SK-N-SH (cell line): ENCODE data around the gene RAB3GAP2. TPM values are rescaled to one million over a fixed set of nuclear protein-coding genes. Genes with fewer than 3 reads are reported as not detected.

ENCODE experiments used
- CTCF ChIA-PET: fragments of 300-600, 350-600 bp; formaldehyde crosslinking; extraction: SDS; loops from one replicate; lab custom pipeline; 2021; lab: Yijun Ruan, JAX
- POLR2A ChIA-PET: fragments of 350-600 bp; sonication (Branson Sonifier 250); formaldehyde crosslinking; extraction: SDS; loops from one replicate; lab custom pipeline; 2020; ENCODE audit warnings: antibody characterized with exemption, inconsistent platforms; lab: Yijun Ruan, JAX
- DNase-seq: peaks from one replicate; pipeline ENCODE4 v3.0.0; 2012
- H2AFZ ChIP-seq: fragments of 200-600 bp; sonication (generic); 2 replicates; pipeline ENCODE4 v1.8.1; 2016; ENCODE audit warnings: antibody characterized with exemption, mild to moderate bottlenecking, low read depth
- H3F3A ChIP-seq: fragments of 200-600 bp; sonication (generic); replicated peaks from 2 replicates; pipeline ENCODE3; 2016; ENCODE audit warnings: antibody characterized with exemption, mild to moderate bottlenecking; ENCODE audit not compliant: insufficient read depth
- H3K27ac ChIP-seq, 2 experiments: fragments of 200-500 bp in 1 of 2; fragments of 200-600 bp in 1 of 2; sonication (Bioruptor generic) in 1 of 2; sonication (generic), shearing (Covaris generic) in 1 of 2; 2 replicates each; pipeline versions ENCODE4 v1.5.1 to v1.6.1; 2014 to 2016; ENCODE audit warnings: low read depth in 2 of 2, inconsistent platforms in 1 of 2, low read length in 1 of 2, mild to moderate bottlenecking in 1 of 2, mixed read lengths in 1 of 2
- H3K27me3 ChIP-seq: fragments of 200-600 bp; sonication (generic), shearing (Covaris generic); 2 replicates; pipeline ENCODE4 v1.6.1; 2016; ENCODE audit warnings: mixed run types; ENCODE audit not compliant: insufficient read depth
- H3K36me3 ChIP-seq, 2 experiments: fragments of 200-500 bp in 1 of 2; fragments of 200-600 bp in 1 of 2; sonication (Bioruptor generic) in 1 of 2; sonication (generic) in 1 of 2; replicated peaks in 1 of 2; 2 replicates each; pipeline versions ENCODE3 to v1.5.1; 2014 to 2016; ENCODE audit warnings: low read length in 1 of 2, mild to moderate bottlenecking in 1 of 2; ENCODE audit not compliant: insufficient read depth in 2 of 2, control insufficient read depth in 1 of 2
- H3K4me1 ChIP-seq, 2 experiments: fragments of 200-500 bp in 1 of 2; fragments of 200-600 bp in 1 of 2; sonication (Bioruptor generic) in 1 of 2; sonication (generic), shearing (Covaris generic) in 1 of 2; 2 replicates each; pipeline versions ENCODE4 v1.5.1 to v1.6.1; 2014 to 2016; ENCODE audit warnings: low read depth in 1 of 2, low read length in 1 of 2, mixed run types in 1 of 2; ENCODE audit not compliant: insufficient read depth in 2 of 2, control insufficient read depth in 1 of 2
- H3K4me2 ChIP-seq: fragments of 200-600 bp; sonication (generic), shearing (Covaris generic); 2 replicates; pipeline ENCODE4 v1.6.1; 2017; ENCODE audit warnings: mixed run types
- H3K4me3 ChIP-seq, 2 experiments: fragments of 200-500 bp in 1 of 2; fragments of 200-600 bp in 1 of 2; sonication (Bioruptor generic) in 1 of 2; sonication (generic), shearing (Covaris generic) in 1 of 2; 2 replicates each; pipeline versions ENCODE4 v1.5.1 to v1.8.1; 2014 to 2016; ENCODE audit warnings: low read depth in 2 of 2, inconsistent platforms in 1 of 2, low read length in 1 of 2, mild to moderate bottlenecking in 1 of 2, mixed read lengths in 1 of 2, moderate library complexity in 1 of 2
- H3K79me2 ChIP-seq: fragments of 200-600 bp; sonication (generic); 2 replicates; pipeline ENCODE4 v1.8.1; 2017; ENCODE audit warnings: mild to moderate bottlenecking; ENCODE audit not compliant: insufficient read depth
- H3K9ac ChIP-seq: fragments of 200-600 bp; sonication (generic); 2 replicates; pipeline ENCODE4 v1.6.1; 2017; ENCODE audit warnings: mixed run types
- H3K9me2 ChIP-seq: fragments of 200-600 bp; sonication (generic); 2 replicates; pipeline ENCODE4 v1.6.1; 2017; ENCODE audit warnings: mixed run types
- H3K9me3 ChIP-seq: fragments of 200-600 bp; sonication (generic); 2 replicates; pipeline ENCODE4 v1.6.1; 2017; ENCODE audit warnings: mixed run types, mild to moderate bottlenecking, moderate library complexity
- H4K20me1 ChIP-seq: fragments of 200-600 bp; sonication (generic); 2 replicates; pipeline ENCODE4 v1.6.1; 2017; ENCODE audit warnings: mild to moderate bottlenecking, mixed run types; ENCODE audit not compliant: insufficient read depth
- CHD2 ChIP-seq: fragments of 150-350 bp; IDR thresholded peaks from 2 replicates; pipeline ENCODE4 v1.6.1; 2018; ENCODE audit warnings: low read length; ENCODE audit not compliant: partially characterized antibody
- ELF1 ChIP-seq: IDR thresholded peaks from 2 replicates; pipeline ENCODE4 v1.4.0; 2012
- EP300 ChIP-seq, 2 experiments: IDR thresholded peaks; 2 replicates each; pipeline versions ENCODE4 v1.4.0 to v1.6.1; 2012; ENCODE audit warnings: borderline replicate concordance in 1 of 2, low read depth in 1 of 2, low read length in 1 of 2
- FOXM1 ChIP-seq: IDR thresholded peaks from 2 replicates; pipeline ENCODE4 v1.4.0; 2012; ENCODE audit warnings: low read depth, mild to moderate bottlenecking
- GABPA ChIP-seq: IDR thresholded peaks from 2 replicates; pipeline ENCODE4 v1.4.0; 2012; ENCODE audit warnings: low read depth, mild to moderate bottlenecking
- IRF3 ChIP-seq: fragments of 150-350 bp; IDR thresholded peaks from 2 replicates; pipeline ENCODE4 v1.6.1; 2016; ENCODE audit warnings: mild to moderate bottlenecking, low read depth, low read length
- MAX ChIP-seq: IDR thresholded peaks from 2 replicates; pipeline ENCODE4 v1.4.0; 2012; ENCODE audit warnings: low read depth
- MEF2A ChIP-seq: IDR thresholded peaks from 2 replicates; pipeline ENCODE4 v1.4.0; 2012; ENCODE audit warnings: low read depth, borderline replicate concordance
- NRF1 ChIP-seq: IDR thresholded peaks from 2 replicates; pipeline ENCODE4 v1.6.1; 2012; ENCODE audit warnings: low read depth, mild to moderate bottlenecking, low read length
- RCOR1 ChIP-seq: fragments of 150-350 bp; IDR thresholded peaks from 2 replicates; pipeline ENCODE4 v1.6.1; 2017; ENCODE audit warnings: antibody characterized with exemption, low read length
- REST ChIP-seq: IDR thresholded peaks from 2 replicates; pipeline ENCODE4 v1.6.1; 2012; ENCODE audit warnings: mild to moderate bottlenecking, low read depth, low read length, moderate library complexity
- RXRA ChIP-seq: IDR thresholded peaks from 2 replicates; pipeline ENCODE4 v1.4.0; 2012; ENCODE audit warnings: low read depth, mild to moderate bottlenecking, borderline replicate concordance
- SIN3A ChIP-seq: IDR thresholded peaks from 2 replicates; pipeline ENCODE4 v1.6.1; 2012; ENCODE audit warnings: low read depth, mild to moderate bottlenecking, low read length, moderate library complexity, borderline replicate concordance
- SMC3 ChIP-seq: IDR thresholded peaks from 2 replicates; pipeline ENCODE4 v1.6.1; 2012; ENCODE audit warnings: low read depth, low read length, improper control_type of control experiment
- TAF1 ChIP-seq: IDR thresholded peaks from 2 replicates; pipeline ENCODE4 v1.6.1; 2012; ENCODE audit warnings: low read depth, mild to moderate bottlenecking, low read length, moderate library complexity, borderline replicate concordance
- USF1 ChIP-seq: IDR thresholded peaks from 2 replicates; pipeline ENCODE4 v1.4.0; 2012; ENCODE audit warnings: low read depth, borderline replicate concordance
- WGBS: methylation state at CpG from one replicate; pipeline ENCODE4 v1.1.6; 2017; ENCODE audit warnings: low lambda C conversion rate; 5-methylcytosine and 5-hydroxymethylcytosine counted together
- polyA plus RNA-seq, 3 experiments: library from polyadenylated mRNA; depleted of rRNA; stranded (reverse); fragments of >200 nt; gene quantifications; 2 replicates each; pipeline ENCODE4 v1.2.3, GENCODE V29; 2012
- TF ChIP-seq, protein P1 (sequence below): fragments of 200-600 bp; sonication (generic); IDR thresholded peaks from 2 replicates; pipeline ENCODE4 v1.6.1; 2017; ENCODE audit warnings: antibody characterized with exemption, mild to moderate bottlenecking, moderate library complexity

RAB3GAP2 gene
- polyA plus RNA-seq, 1 of the 3 experiments (the other 2 are of a cell fraction) = 9.3 TPM

DNA sequence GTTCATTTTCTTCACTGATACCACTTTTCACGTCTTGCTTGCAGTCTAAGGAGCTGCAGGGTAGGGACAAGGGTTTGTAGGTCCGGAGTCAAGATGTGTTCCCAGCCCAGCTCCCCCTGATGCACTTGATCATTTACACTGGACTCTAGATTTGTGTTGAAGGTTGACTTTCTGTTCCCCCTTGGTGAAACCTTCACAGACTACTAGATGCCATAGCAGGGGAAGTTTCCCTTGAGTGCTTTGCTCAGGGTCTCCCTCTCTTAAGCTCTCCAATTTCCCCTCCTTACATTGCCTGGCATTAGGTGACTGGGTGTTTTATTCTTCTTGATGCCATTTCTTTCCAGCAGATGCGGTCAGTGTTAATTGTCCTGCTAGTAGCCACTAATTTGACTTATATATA is 8.0 kb upstream of the RAB3GAP2 start:
- 78% methylated on average over 3 of the region's 3 CpGs for WGBS
- CTCF ChIA-PET = interaction anchor here (0.7 to 9.8 kb wide), 17 partner anchors 16 to 1156 kb away, joined by 3 to 76 read pairs (median 5); no protein-coding TSS in a partner anchor
- H3K79me2 ChIP-seq = no peaks in the 10 kb centered on the region
- no peaks in the 10 kb centered on the region for H3F3A ChIP-seq
- POLR2A ChIA-PET = no interaction called here
- DNase-seq = no peak
- H3K9me3 ChIP-seq = no peaks in the 10 kb centered on the region
- no peaks in the 10 kb centered on the region for H3K9me2 ChIP-seq
- H2AFZ ChIP-seq = no peak overlapping the region
- no peaks in the 10 kb centered on the region for H3K27me3 ChIP-seq
- H3K4me2 ChIP-seq = no peak overlapping the region
- no peaks in the 10 kb centered on the region for H3K36me3 ChIP-seq
- H3K4me1 ChIP-seq = peaks cover 0 to 6% of the 10 kb centered on the region in 2 experiments; a peak in 2 of 4 replicates
- no peak overlapping the region for H3K4me3 ChIP-seq
- TF ChIP-seq RXRA (no peak), EP300 (IDR thresholded peaks at IDR 0.05; ENCODE audit: borderline replicate concordance in 1 of 2, low read depth in 1 of 2, low read length in 1 of 2) (no peak), CHD2 (no peak), IRF3 (no peak), FOXM1 (no peak), ELF1 (no peak), SMC3 (no peak), NRF1 (no peak), RCOR1 (no peak), MAX (no peak), MEF2A (no peak), SIN3A (no peak), REST (no peak), USF1 (no peak), TAF1 (no peak), GABPA (no peak)
- TF ChIP-seq, protein P1, sequence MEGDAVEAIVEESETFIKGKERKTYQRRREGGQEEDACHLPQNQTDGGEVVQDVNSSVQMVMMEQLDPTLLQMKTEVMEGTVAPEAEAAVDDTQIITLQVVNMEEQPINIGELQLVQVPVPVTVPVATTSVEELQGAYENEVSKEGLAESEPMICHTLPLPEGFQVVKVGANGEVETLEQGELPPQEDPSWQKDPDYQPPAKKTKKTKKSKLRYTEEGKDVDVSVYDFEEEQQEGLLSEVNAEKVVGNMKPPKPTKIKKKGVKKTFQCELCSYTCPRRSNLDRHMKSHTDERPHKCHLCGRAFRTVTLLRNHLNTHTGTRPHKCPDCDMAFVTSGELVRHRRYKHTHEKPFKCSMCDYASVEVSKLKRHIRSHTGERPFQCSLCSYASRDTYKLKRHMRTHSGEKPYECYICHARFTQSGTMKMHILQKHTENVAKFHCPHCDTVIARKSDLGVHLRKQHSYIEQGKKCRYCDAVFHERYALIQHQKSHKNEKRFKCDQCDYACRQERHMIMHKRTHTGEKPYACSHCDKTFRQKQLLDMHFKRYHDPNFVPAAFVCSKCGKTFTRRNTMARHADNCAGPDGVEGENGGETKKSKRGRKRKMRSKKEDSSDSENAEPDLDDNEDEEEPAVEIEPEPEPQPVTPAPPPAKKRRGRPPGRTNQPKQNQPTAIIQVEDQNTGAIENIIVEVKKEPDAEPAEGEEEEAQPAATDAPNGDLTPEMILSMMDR = no peak
- no peaks in the 10 kb centered on the region for H4K20me1 ChIP-seq
- H3K27ac ChIP-seq = no peak overlapping the region
- no peak overlapping the region for H3K9ac ChIP-seq
